Testis (tissue), 3 donors: ENCODE data around the gene FRMD5. TPM values are rescaled to one million over a fixed set of nuclear protein-coding genes. Genes with fewer than 3 reads are reported as not detected.
"Not testable (repeated sequence)": the region's sequence is repeated elsewhere in the genome, so short reads cannot be mapped to it uniquely, and the experiment has no call there.

Experiments
- DNase-seq: peaks from one replicate; pipeline ENCODE4 v3.0.0-alpha.2; 2019
- H3K27ac ChIP-seq, 2 donors: fragments of 200-600 bp; sonication (generic); one replicate each; pipeline ENCODE4 v1.5.1; 2019
- H3K27me3 ChIP-seq: fragments of 200-600 bp; sonication (generic); one replicate; pipeline ENCODE4 v1.5.1; 2019
- H3K36me3 ChIP-seq: fragments of 200-600 bp; sonication (generic); one replicate; pipeline ENCODE4 v1.5.1; 2017; ENCODE audit warnings: low read depth; ENCODE audit errors: missing control alignments
- H3K4me1 ChIP-seq: fragments of 200-600 bp; sonication (generic); one replicate; pipeline ENCODE4 v1.5.1; 2019
- H3K4me3 ChIP-seq, 2 donors: fragments of 200-600 bp; sonication (generic); one replicate each; pipeline ENCODE4 v1.5.1; 2017 to 2019
- H3K9me3 ChIP-seq: fragments of 200-600 bp; sonication (generic); one replicate; pipeline ENCODE4 v1.5.1; 2017
- CTCF ChIP-seq, 3 experiments: fragments of 450-650 bp in 2 of 3; fragments of 200-600 bp in 1 of 3; sonication (generic) in 1 of 3; IDR thresholded peaks; one replicate each; pipeline ENCODE4 v1.5.1; 2016 to 2019; ENCODE audit warnings: antibody characterized with exemption in 3 of 3, mild to moderate bottlenecking in 2 of 3, moderate library complexity in 1 of 3
- POLR2A ChIP-seq: fragments of 450-650 bp; IDR thresholded peaks from one replicate; pipeline ENCODE4 v1.6.1; 2017; ENCODE audit warnings: antibody characterized with exemption, mild to moderate bottlenecking, moderate library complexity
- WGBS, 2 donors: methylation state at CpG; one replicate each; pipeline ENCODE4 v1.1.5; 2018; 5-methylcytosine and 5-hydroxymethylcytosine counted together
- intact Hi-C: fragments of 100-400 bp; cut with DNase I; formaldehyde crosslinking; loops from one replicate; pipeline ENCODE4 v1.15.1; 2023; ENCODE audit warnings: low total_unique reads
- polyA plus RNA-seq: library from polyadenylated mRNA; stranded (reverse); fragments of 350-450 nt; fragmentation: Illumina TruSeq; extraction: RNeasy Lipid Tissue Mini Kit (QIAGEN cat#74804); gene quantifications from one replicate; pipeline ENCODE4 v1.2.3, GENCODE V29; 2014; ENCODE audit warnings: low read depth, low replicate concordance; ENCODE audit not compliant: insufficient read depth
- total RNA-seq, 2 donors: library from RNA; depleted of rRNA; stranded (reverse); fragments of >200 nt; gene quantifications; one replicate each; pipeline ENCODE4 v1.2.3, GENCODE V29; 2016

FRMD5 gene
- total and polyA plus RNA-seq, 3 donors from 2014 or later = 10.5 to 12.3 (median 10.6) TPM

- 87 to 88% methylated on average over 1 of the region's 1 CpG for WGBS, 2 donors
- no peaks in the 10 kb centered on the region for H3K27me3 ChIP-seq
Measured at GRCh38 chr15:44010089-44010488, 185.0 kb downstream of the FRMD5 start.

DNA sequence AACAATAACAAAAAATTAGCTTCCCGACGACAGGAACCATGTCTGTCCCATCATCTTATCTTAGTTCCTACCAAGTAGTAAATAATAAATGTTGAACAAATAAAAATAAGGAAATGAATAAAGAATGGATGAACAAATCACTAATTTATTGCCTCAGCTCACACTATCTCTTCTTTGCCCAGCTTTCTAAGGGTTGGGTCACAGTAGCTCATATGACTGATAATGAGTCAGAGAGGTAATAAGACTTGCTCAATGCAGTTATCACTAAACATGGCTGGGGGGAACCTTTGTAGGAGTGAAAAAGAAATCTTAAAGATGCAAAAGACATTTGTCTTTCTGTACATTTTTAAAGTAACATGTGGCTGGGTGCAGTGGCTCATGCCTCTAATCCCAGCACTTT lies 186.0 kb downstream of the FRMD5 start:
- no peak overlapping the region for H3K27ac ChIP-seq
- no peak overlapping the region for H3K4me3 ChIP-seq
- DNase-seq = no peak
- intact Hi-C loops = no loop called here
- no peak for TF ChIP-seq POLR2A
- TF ChIP-seq CTCF (IDR thresholded peaks at IDR 0.05) = no peak
- H3K9me3 ChIP-seq = no peaks in the 10 kb centered on the region
- H3K36me3 ChIP-seq = no peaks in the 10 kb centered on the region
- 74 to 83% methylated on average over 2 of the region's 2 CpGs for WGBS, 2 donors
- H3K4me1 ChIP-seq = no peaks in the 10 kb centered on the region
- H3K27me3 ChIP-seq = no peaks in the 10 kb centered on the region

More at GRCh38 chr15:44010089-44010488, 185.0 kb downstream of the FRMD5 start:
- no peak for DNase-seq
- no peaks in the 10 kb centered on the region for H3K9me3 ChIP-seq
- intact Hi-C loops = no loop called here
- no peak overlapping the region for H3K27ac ChIP-seq
- no peaks in the 10 kb centered on the region for H3K36me3 ChIP-seq
- TF ChIP-seq CTCF (IDR thresholded peaks at IDR 0.05) (no peak), POLR2A (no peak)
- no peaks in the 10 kb centered on the region for H3K4me1 ChIP-seq
- H3K4me3 ChIP-seq = no peak overlapping the region

- DNase-seq, H3K4me3 ChIP-seq, H3K36me3 ChIP-seq, intact Hi-C loops, H3K4me1 ChIP-seq, H3K27me3 ChIP-seq, H3K27ac ChIP-seq, H3K9me3 ChIP-seq: not testable (repeated sequence)
- WGBS, 2 donors = 25 to 37% methylated on average over 6 of the region's 6 CpGs
Measured at GRCh38 chr15:44000248-44000647, 194.8 kb downstream of the FRMD5 start.

DNA sequence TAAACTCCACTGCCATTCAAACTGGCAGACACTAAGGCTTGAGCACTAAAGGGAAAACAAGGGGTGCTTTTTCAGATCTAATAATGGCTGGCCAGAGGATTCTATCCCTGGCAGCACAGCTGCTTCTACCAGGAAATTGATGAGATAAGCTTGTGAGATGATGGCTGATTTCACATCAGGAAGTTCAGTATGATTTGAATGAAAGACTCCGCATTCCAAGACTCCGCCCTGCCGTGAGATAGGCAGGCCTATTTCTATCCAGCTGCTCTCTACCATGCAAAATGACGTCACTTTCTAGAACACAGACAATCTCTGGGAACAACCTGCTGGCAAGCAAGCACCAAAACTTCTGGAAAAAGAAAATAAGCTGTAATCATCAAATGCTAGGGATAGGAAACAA lies 196.5 kb downstream of the FRMD5 start:
- no peaks in the 10 kb centered on the region for H3K9me3 ChIP-seq
- H3K4me3 ChIP-seq = no peak overlapping the region
- DNase-seq = peak; percentile 55
- H3K27ac ChIP-seq = peak overlapping the region in 1 of 2 donors; percentile 54
- TF ChIP-seq CTCF (IDR thresholded peaks at IDR 0.05) (no peak), POLR2A (no peak)
- no peaks in the 10 kb centered on the region for H3K4me1 ChIP-seq
- intact Hi-C loops = no loop called here
- 60 to 61% methylated on average over 4 of the region's 4 CpGs for WGBS, 2 donors
- no peaks in the 10 kb centered on the region for H3K27me3 ChIP-seq
- no peaks in the 10 kb centered on the region for H3K36me3 ChIP-seq

- Histone ChIP-seq H3K27ac (no peak overlapping the region), H3K4me1 (peaks cover 3% of the 10 kb centered on the region), H3K9me3 (no peaks in the 10 kb centered on the region), H3K36me3 (no peaks in the 10 kb centered on the region), H3K27me3 (no peaks in the 10 kb centered on the region), H3K4me3 (no peak overlapping the region)
- no peak for DNase-seq
- 51% methylated on average over 2 of the region's 2 CpGs; no CpG with 5 or more reads in 1 of the 2 donors for WGBS, 2 donors
- TF ChIP-seq CTCF (IDR thresholded peaks at IDR 0.05) = no peak
- TF ChIP-seq POLR2A = no peak
- intact Hi-C loops = no loop called here
Measured at GRCh38 chr15:43991206-43991605, 203.9 kb downstream of the FRMD5 start.
